ENCODE results near the gene HSBP1.

DNA sequence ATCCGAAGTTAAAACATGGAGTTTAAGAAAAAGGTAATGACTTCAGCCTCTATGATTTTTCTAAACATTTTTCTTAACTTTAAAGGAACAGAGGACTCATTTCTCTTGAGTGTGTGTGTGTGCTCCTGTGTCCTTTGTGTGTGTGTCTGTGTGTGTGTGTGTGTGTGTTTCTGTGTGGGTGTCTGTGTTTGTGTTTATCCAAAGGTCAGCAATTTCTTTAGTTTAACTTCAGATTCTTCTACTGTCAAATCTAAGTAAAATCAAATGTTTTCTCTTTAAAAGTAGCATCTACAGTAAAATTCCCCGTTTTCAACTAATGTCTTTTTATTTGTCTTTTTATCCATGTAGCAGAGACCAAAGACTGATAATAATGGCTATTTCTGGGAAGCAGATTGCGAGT is 31.8 kb downstream of the HSBP1 start:
- TF ChIP-seq, protein P1, sequence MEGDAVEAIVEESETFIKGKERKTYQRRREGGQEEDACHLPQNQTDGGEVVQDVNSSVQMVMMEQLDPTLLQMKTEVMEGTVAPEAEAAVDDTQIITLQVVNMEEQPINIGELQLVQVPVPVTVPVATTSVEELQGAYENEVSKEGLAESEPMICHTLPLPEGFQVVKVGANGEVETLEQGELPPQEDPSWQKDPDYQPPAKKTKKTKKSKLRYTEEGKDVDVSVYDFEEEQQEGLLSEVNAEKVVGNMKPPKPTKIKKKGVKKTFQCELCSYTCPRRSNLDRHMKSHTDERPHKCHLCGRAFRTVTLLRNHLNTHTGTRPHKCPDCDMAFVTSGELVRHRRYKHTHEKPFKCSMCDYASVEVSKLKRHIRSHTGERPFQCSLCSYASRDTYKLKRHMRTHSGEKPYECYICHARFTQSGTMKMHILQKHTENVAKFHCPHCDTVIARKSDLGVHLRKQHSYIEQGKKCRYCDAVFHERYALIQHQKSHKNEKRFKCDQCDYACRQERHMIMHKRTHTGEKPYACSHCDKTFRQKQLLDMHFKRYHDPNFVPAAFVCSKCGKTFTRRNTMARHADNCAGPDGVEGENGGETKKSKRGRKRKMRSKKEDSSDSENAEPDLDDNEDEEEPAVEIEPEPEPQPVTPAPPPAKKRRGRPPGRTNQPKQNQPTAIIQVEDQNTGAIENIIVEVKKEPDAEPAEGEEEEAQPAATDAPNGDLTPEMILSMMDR (IDR thresholded peaks at IDR 0.05; ENCODE audit: low read length) = no peak
- TF ChIP-seq EZH2 (IDR thresholded peaks at IDR 0.05; ENCODE audit: borderline replicate concordance, low read length) = no peak

Data from OCI-LY1 (cell line).